ENCODE results near the gene EVA1B. TPM values are rescaled to one million over a fixed set of nuclear protein-coding genes. Genes with fewer than 3 reads are reported as not detected.
A peak's percentile ranks its signal among the peaks of the same experiment; 100 is the strongest.

EVA1B gene
- total and polyA plus RNA-seq, 11 donors, result 5.9 to 42.3 (median 12.0) TPM

- peaks cover 0 to 49% (median 20%) of the 10 kb centered on the region in 12 donors for H3K4me1 ChIP-seq
- H3K4me3 ChIP-seq, result no peak overlapping the region
- no peaks in the 10 kb centered on the region for H3K9me3 ChIP-seq
- 94 to 98% (median 95%) methylated on average over 1 of the region's 1 CpG for WGBS, 4 donors
- peaks cover 0 to 60% (median 24%) of the 10 kb centered on the region in 9 donors for H3K36me3 ChIP-seq
- no peak for ATAC-seq
- intact Hi-C loops (cut with DNase I), result loop anchor here in 1 of 10 donors (5.0 kb wide), 1 partner anchor 42 kb away; no protein-coding TSS in a partner anchor
- H3K27me3 ChIP-seq, result no peaks in the 10 kb centered on the region
- DNase-seq, result no peak
- no peak for TF ChIP-seq POLR2A (IDR thresholded peaks at IDR 0.05)
- TF ChIP-seq, protein P1, sequence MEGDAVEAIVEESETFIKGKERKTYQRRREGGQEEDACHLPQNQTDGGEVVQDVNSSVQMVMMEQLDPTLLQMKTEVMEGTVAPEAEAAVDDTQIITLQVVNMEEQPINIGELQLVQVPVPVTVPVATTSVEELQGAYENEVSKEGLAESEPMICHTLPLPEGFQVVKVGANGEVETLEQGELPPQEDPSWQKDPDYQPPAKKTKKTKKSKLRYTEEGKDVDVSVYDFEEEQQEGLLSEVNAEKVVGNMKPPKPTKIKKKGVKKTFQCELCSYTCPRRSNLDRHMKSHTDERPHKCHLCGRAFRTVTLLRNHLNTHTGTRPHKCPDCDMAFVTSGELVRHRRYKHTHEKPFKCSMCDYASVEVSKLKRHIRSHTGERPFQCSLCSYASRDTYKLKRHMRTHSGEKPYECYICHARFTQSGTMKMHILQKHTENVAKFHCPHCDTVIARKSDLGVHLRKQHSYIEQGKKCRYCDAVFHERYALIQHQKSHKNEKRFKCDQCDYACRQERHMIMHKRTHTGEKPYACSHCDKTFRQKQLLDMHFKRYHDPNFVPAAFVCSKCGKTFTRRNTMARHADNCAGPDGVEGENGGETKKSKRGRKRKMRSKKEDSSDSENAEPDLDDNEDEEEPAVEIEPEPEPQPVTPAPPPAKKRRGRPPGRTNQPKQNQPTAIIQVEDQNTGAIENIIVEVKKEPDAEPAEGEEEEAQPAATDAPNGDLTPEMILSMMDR (IDR thresholded peaks at IDR 0.05), result no peak
- H3K27ac ChIP-seq, result no peak overlapping the region
These were observed 49.2 kb downstream of the EVA1B start for GRCh38 chr1:36274201-36274600.

DNA sequence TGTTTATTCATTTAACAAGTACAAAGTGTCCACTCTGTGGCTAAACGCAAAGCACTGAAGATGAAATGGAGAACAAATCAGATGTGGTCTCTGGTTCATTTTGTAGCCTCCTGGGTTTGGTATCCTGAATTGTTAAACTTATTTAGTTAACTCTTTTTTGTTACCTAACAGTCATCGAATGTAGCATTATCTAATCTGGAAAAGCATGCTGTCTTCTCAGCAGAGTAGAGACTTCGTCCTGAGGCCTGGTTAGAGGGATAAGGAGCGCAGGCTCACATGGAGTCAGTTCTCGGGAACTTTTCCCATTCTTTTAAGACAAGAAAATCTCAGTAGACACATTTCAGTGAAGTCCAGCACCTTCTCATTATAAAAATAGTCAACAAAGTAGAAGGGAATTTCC lies 50.4 kb downstream of the EVA1B start:
- TF ChIP-seq POLR2A (IDR thresholded peaks at IDR 0.05), result no peak
- TF ChIP-seq, protein P1 (IDR thresholded peaks at IDR 0.05), result no peak
- WGBS, 4 donors, result 45 to 53% (median 50%) methylated on average over 5 of the region's 5 CpGs
- Histone ChIP-seq H3K4me1 (peaks cover 0 to 49% (median 14%) of the 10 kb centered on the region in 12 donors), H3K27me3 (no peaks in the 10 kb centered on the region), H3K36me3 (peaks cover 0 to 70% (median 33%) of the 10 kb centered on the region in 9 donors), H3K27ac (peak overlapping the region in 4 of 12 donors; percentile 10 to 53 (median 38)), H3K9me3 (no peaks in the 10 kb centered on the region), H3K4me3 (no peak overlapping the region)
- intact Hi-C loops (cut with DNase I), result loop anchor here in 1 of 10 donors (5.0 kb wide), 1 partner anchor 41 kb away; no protein-coding TSS in a partner anchor
- DNase-seq (no peak), ATAC-seq (no peak)

Other genes starting within 250 kb of the EVA1B start
- under 1 TPM in 3 of 9 donors, not detected in 6; 0.17 to 0.23 (median 0.20) TPM for gene TEKT2, start 239.6 kb downstream of the EVA1B start, total RNA-seq
- gene TEKT2, start 239.6 kb downstream of the EVA1B start, polyA plus RNA-seq, result under 1 TPM in 1 of 2 donors, not detected in 1; 0.07 TPM
- 10 to 100 TPM; 11.3 to 49.0 (median 16.9) TPM for gene ADPRS, start 234.8 kb downstream of the EVA1B start, total RNA-seq
- gene ADPRS, start 234.8 kb downstream of the EVA1B start, polyA plus RNA-seq, result 10 to 100 TPM; 23.2 to 31.2 TPM
- 1 to 10 TPM in 5 of 9 donors, under 1 TPM in 4; 0.33 to 2.6 (median 1.1) TPM for gene COL8A2, start 198.4 kb downstream of the EVA1B start, total RNA-seq
- under 1 TPM; 0.34 to 0.53 TPM for gene COL8A2, start 198.4 kb downstream of the EVA1B start, polyA plus RNA-seq
- gene TRAPPC3, start 174.2 kb downstream of the EVA1B start, total RNA-seq, result 10 to 100 TPM; 45.3 to 77.2 (median 52.9) TPM
- gene TRAPPC3, start 174.2 kb downstream of the EVA1B start, polyA plus RNA-seq, result 10 to 100 TPM; 40.8 to 89.6 TPM
- gene MAP7D1, start 167.5 kb downstream of the EVA1B start, total RNA-seq, result 100 to 1,000 TPM; 249 to 706 (median 328) TPM
- gene MAP7D1, start 167.5 kb downstream of the EVA1B start, polyA plus RNA-seq, result 100 to 1,000 TPM; 236 to 331 TPM
- gene THRAP3, start 99.2 kb downstream of the EVA1B start, total RNA-seq, result 100 to 1,000 TPM in 4 of 9 donors, 10 to 100 TPM in 5; 68.6 to 106 (median 92.8) TPM
- gene THRAP3, start 99.2 kb downstream of the EVA1B start, polyA plus RNA-seq, result 10 to 100 TPM; 27.9 to 36.5 TPM
- 1 to 10 TPM in 5 of 9 donors, under 1 TPM in 4; 0.38 to 3.1 (median 1.4) TPM for gene SH3D21, start 17.3 kb downstream of the EVA1B start, total RNA-seq
- 1 to 10 TPM in 1 of 2 donors, under 1 TPM in 1; 0.72 to 2.2 TPM for gene SH3D21, start 17.3 kb downstream of the EVA1B start, polyA plus RNA-seq
- 100 to 1,000 TPM in 1 of 9 donors, 10 to 100 TPM in 8; 50.4 to 114 (median 59.4) TPM for gene STK40, start 62.3 kb upstream of the EVA1B start, total RNA-seq
- gene STK40, start 62.3 kb upstream of the EVA1B start, polyA plus RNA-seq, result 10 to 100 TPM; 27.9 to 75.2 TPM
- 10 to 100 TPM; 39.1 to 68.7 (median 49.7) TPM for gene LSM10, start 74.3 kb upstream of the EVA1B start, total RNA-seq
- 10 to 100 TPM; 72.7 to 95.9 TPM for gene LSM10, start 74.3 kb upstream of the EVA1B start, polyA plus RNA-seq
- gene OSCP1, start 126.8 kb upstream of the EVA1B start, total RNA-seq, result 10 to 100 TPM in 1 of 9 donors, 1 to 10 TPM in 8; 5.1 to 10.3 (median 6.0) TPM
- 10 to 100 TPM in 1 of 2 donors, 1 to 10 TPM in 1; 3.8 to 11.5 TPM for gene OSCP1, start 126.8 kb upstream of the EVA1B start, polyA plus RNA-seq
- 100 to 1,000 TPM in 5 of 9 donors, 10 to 100 TPM in 4; 83.5 to 137 (median 108) TPM for gene MRPS15, start 140.7 kb upstream of the EVA1B start, total RNA-seq
- gene MRPS15, start 140.7 kb upstream of the EVA1B start, polyA plus RNA-seq, result 100 to 1,000 TPM; 130 to 396 TPM
- gene CSF3R, start 159.3 kb upstream of the EVA1B start, total RNA-seq, result 10 to 100 TPM in 2 of 9 donors, 1 to 10 TPM in 7; 1.5 to 22.7 (median 4.5) TPM
- 1 to 10 TPM; 2.9 to 4.1 TPM for gene CSF3R, start 159.3 kb upstream of the EVA1B start, polyA plus RNA-seq

Measured in heart left ventricle (tissue), 16 donors.